Activated CD8-positive, alpha-beta T cell treated with anti-CD3 and anti-CD28 coated beads for 36 hours (primary cell): ENCODE results near the gene MOBP. TPM values are rescaled to one million over a fixed set of nuclear protein-coding genes. Genes with fewer than 3 reads are reported as not detected.

ENCODE experiments used
- ATAC-seq: fragments of 200-7000 bp; cut with Tn5 transposase; one replicate; pipeline ENCODE4 v1.10.0; 2021; ENCODE audit warnings: mild to moderate bottlenecking, moderate library complexity
- CTCF ChIA-PET: fragments of 350-600 bp; sonication (Branson Sonifier 250); formaldehyde crosslinking; loops from one replicate; lab custom pipeline; 2021; ENCODE audit warnings: antibody characterized with exemption; lab: Charles Lee
- POLR2A ChIA-PET: fragments of 350-600 bp; sonication (Branson Sonifier 250); formaldehyde crosslinking; loops from one replicate; lab custom pipeline; 2021; ENCODE audit warnings: antibody characterized with exemption; lab: Charles Lee
- DNase-seq: peaks from one replicate; pipeline ENCODE4 v3.0.0-alpha.2; 2020
- H3K27ac Mint-ChIP-seq: one replicate; pipeline ENCODE4 v1.8.0; 2021; ENCODE audit warnings: mild to moderate bottlenecking, mixed read lengths
- H3K27me3 Mint-ChIP-seq: one replicate; pipeline ENCODE4 v1.8.0; 2021; ENCODE audit warnings: mixed read lengths
- H3K36me3 Mint-ChIP-seq: one replicate; pipeline ENCODE4 v1.8.0; 2021; ENCODE audit warnings: low read depth, mixed read lengths
- H3K4me1 Mint-ChIP-seq: one replicate; pipeline ENCODE4 v1.8.0; 2021; ENCODE audit warnings: low read depth, mixed read lengths
- H3K4me3 Mint-ChIP-seq: one replicate; pipeline ENCODE4 v1.8.0; 2021; ENCODE audit warnings: mild to moderate bottlenecking, moderate library complexity, mixed read lengths
- H3K9me3 Mint-ChIP-seq: one replicate; pipeline ENCODE4 v1.8.0; 2021; ENCODE audit warnings: mixed read lengths
- intact Hi-C: fragments of 100-400 bp; cut with micrococcal nuclease; formaldehyde crosslinking; loops from one replicate; pipeline ENCODE4 v1.10.0; 2022
- total RNA-seq, 2 experiments: library from RNA; stranded (reverse); gene quantifications; one replicate each; pipeline ENCODE4 v1.2.3, GENCODE V29; 2021
- TF ChIP-seq, protein P1 (sequence below): fragments of 200-600 bp; IDR thresholded peaks from one replicate; pipeline ENCODE4 v1.8.0; 2022; ENCODE audit warnings: antibody characterized with exemption, mild to moderate bottlenecking

Gene MOBP
- total RNA-seq, 2 experiments from 2014 or later, result not detected

DNA sequence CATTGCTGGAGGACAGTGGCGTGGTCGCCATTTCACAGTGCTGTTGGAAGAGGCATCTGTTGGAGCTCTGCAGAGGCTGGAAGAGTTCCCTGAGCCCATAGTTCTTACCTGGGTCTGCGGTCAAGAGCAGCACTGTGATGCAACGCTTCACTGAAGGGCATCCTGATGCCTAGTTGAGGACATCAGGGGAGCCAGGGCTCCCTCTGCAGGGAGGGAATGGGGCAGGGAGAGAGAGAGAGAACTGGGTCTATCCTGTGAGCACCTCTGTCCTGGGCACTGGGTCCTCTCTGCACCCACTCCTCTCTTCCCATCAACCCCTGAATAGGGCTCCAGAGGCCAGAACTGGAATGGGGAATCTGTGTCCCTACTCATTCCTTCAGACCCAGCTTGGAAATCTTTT is 23.9 kb upstream of the MOBP start:
- Mint-ChIP-seq H3K27ac (no peak overlapping the region), H3K27me3 (no peaks in the 10 kb centered on the region), H3K4me3 (no peak overlapping the region), H3K9me3 (no peaks in the 10 kb centered on the region), H3K36me3 (no peaks in the 10 kb centered on the region), H3K4me1 (no peaks in the 10 kb centered on the region)
- CTCF ChIA-PET, result interaction anchor here (0.7 to 1.2 kb wide), 2 partner anchors 9 to 12 kb away, joined by 3 to 4 read pairs; no protein-coding TSS in a partner anchor
- intact Hi-C loops, result no loop called here
- ATAC-seq, result no peak
- no peak for DNase-seq
- POLR2A ChIA-PET, result interaction anchor here (1.0 kb wide), 1 partner anchor 28 kb away, joined by 3 read pairs; no protein-coding TSS in a partner anchor
- TF ChIP-seq, protein P1, sequence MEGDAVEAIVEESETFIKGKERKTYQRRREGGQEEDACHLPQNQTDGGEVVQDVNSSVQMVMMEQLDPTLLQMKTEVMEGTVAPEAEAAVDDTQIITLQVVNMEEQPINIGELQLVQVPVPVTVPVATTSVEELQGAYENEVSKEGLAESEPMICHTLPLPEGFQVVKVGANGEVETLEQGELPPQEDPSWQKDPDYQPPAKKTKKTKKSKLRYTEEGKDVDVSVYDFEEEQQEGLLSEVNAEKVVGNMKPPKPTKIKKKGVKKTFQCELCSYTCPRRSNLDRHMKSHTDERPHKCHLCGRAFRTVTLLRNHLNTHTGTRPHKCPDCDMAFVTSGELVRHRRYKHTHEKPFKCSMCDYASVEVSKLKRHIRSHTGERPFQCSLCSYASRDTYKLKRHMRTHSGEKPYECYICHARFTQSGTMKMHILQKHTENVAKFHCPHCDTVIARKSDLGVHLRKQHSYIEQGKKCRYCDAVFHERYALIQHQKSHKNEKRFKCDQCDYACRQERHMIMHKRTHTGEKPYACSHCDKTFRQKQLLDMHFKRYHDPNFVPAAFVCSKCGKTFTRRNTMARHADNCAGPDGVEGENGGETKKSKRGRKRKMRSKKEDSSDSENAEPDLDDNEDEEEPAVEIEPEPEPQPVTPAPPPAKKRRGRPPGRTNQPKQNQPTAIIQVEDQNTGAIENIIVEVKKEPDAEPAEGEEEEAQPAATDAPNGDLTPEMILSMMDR, result no peak

DNA sequence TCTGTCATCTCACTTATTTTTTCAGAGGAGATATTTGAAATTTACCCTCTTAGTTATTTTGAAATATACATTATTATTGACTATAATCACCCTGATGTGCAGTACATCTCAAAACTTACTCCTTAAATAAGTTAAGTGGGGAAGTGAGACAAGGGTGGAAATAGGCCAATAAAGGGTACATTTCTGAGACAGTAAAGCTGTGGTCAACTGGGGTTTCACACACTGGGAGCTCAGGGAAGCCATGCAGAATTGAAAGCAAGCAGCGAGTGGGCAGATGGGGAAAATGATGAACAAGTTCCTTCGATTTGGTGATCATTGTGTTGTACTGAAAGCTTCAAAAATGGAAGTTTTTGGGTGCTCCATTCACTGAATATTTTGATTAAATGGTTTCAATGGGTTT is 21.6 kb upstream of the MOBP start:
- intact Hi-C loops, result no loop called here

DNA sequence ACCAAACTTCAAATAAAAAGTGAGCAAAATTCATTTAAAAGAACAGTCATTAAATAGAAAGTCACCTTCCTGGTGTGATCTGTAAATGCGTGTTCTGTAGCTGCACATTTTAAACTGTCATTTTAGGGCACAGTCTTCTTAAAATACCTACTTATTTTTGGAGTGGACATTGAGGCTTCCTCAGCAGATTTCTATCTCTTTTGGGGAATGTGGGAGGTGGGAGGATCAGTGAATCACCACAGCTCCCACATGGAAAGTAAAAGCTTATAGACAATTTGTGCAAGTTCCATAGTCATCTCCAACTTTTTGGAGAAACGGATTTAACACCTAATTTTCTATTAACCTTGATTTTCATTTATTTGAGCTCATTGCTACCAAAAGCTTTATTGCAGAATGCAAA is 21.0 kb upstream of the MOBP start:
- POLR2A ChIA-PET, result interaction anchor here (0.6 to 1.6 kb wide), 4 partner anchors 9 to 85 kb away, joined by 3 to 8 read pairs (median 4); partner anchors contain the start of gene RPSA
- TF ChIP-seq, protein P1, result no peak

More for the DNA sequence above, 21.6 kb upstream of the MOBP start:
- TF ChIP-seq, protein P1, result no peak
- Mint-ChIP-seq H3K36me3 (no peaks in the 10 kb centered on the region), H3K27me3 (no peaks in the 10 kb centered on the region), H3K9me3 (no peaks in the 10 kb centered on the region), H3K4me3 (no peak overlapping the region), H3K27ac (no peak overlapping the region), H3K4me1 (no peaks in the 10 kb centered on the region)
- ChIA-PET CTCF (interaction anchor here (0.9 to 4.5 kb wide), 7 partner anchors 8 to 225 kb away, joined by 3 to 56 read pairs (median 5); no protein-coding TSS in a partner anchor), POLR2A (interaction anchor here (0.6 to 1.1 kb wide), 3 partner anchors 9 to 84 kb away, joined by 3 to 5 read pairs (median 3); no protein-coding TSS in a partner anchor)
- DNase-seq (no peak), ATAC-seq (no peak)

DNA sequence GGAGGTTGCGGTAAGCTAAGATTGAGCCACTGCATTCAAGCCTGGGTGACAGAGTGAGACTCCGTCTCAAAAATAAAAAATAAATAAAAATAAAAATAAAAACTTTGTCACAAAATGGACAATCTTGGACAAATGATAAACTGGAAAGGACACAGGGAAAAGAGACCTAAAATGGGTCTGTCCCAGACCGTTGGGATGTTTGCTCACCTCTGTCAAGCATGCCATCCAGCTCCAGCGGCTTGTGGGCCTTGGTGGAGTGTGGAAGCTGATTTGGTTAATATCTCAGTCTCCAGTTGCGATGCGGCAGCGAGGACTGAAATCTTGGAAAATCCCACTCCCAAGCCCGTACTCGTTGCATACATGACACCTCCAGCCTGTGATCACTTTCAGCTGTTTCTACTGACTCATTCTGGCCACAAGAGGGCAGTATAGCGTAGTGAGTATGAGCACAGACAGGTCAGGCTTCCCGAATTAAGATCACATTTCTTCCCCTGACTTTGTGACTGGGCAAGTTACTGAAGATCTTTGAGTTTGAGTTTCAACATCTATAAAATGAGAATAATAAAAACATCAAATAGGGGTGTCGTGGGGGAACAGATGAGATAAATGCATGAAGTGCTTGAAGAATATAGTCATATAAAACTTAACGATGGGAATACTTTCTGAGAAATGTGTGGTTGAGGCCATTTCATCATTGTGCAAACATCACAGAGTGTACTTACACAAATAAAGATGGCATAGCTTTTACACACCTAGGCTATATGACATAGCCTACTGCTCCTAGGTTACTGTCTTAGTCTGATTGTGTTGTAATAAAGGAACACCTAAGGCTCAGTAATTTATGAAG is 19.6 kb upstream of the MOBP start:
- POLR2A ChIA-PET, result interaction anchor here (1.0 to 1.6 kb wide), 2 partner anchors 33 to 41 kb away, joined by 3 to 8 read pairs; partner anchors contain the start of gene RPSA
- CTCF ChIA-PET, result interaction anchor here (0.6 to 4.5 kb wide), 24 partner anchors 8 to 731 kb away, joined by 3 to 56 read pairs (median 4); no protein-coding TSS in a partner anchor
- intact Hi-C loops, result loop anchor here (2.0 kb wide), 1 partner anchor 51 kb away; no protein-coding TSS in a partner anchor
- DNase-seq, result peak; percentile 73
- TF ChIP-seq, protein P1, result peak; percentile 88
- peak; percentile 74 for ATAC-seq
- no peak overlapping the region for H3K4me3 Mint-ChIP-seq
- no peaks in the 10 kb centered on the region for H3K4me1 Mint-ChIP-seq
- H3K9me3 Mint-ChIP-seq, result no peaks in the 10 kb centered on the region
- H3K27me3 Mint-ChIP-seq, result no peaks in the 10 kb centered on the region
- H3K36me3 Mint-ChIP-seq, result no peaks in the 10 kb centered on the region
- no peak overlapping the region for H3K27ac Mint-ChIP-seq

More for the DNA sequence above, 21.0 kb upstream of the MOBP start:
- H3K4me1 Mint-ChIP-seq, result no peaks in the 10 kb centered on the region
- intact Hi-C loops, result no loop called here
- no peaks in the 10 kb centered on the region for H3K9me3 Mint-ChIP-seq
- H3K27me3 Mint-ChIP-seq, result no peaks in the 10 kb centered on the region
- no peak overlapping the region for H3K4me3 Mint-ChIP-seq
- CTCF ChIA-PET, result interaction anchor here (1.0 to 4.5 kb wide), 8 partner anchors 9 to 226 kb away, joined by 3 to 56 read pairs (median 6); no protein-coding TSS in a partner anchor
- H3K27ac Mint-ChIP-seq, result no peak overlapping the region
- DNase-seq (no peak), ATAC-seq (no peak)
- no peaks in the 10 kb centered on the region for H3K36me3 Mint-ChIP-seq
